SU-DHL-6 (cell line): ENCODE measurements around the gene ANO6.

ENCODE experiments used
- H2AFZ ChIP-seq: fragments of 200-600 bp; sonication (generic); 2 replicates; pipeline ENCODE4 v1.6.1; 2014; ENCODE audit warnings: low read depth, mild to moderate bottlenecking, moderate library complexity, mixed read lengths, antibody characterized with exemption, low read length; ENCODE audit not compliant: severe bottlenecking
- H3F3A ChIP-seq: fragments of 200-600 bp; shearing (Covaris generic); 2 replicates; pipeline ENCODE4 v1.6.0; 2016; ENCODE audit warnings: antibody characterized with exemption, mild to moderate bottlenecking; ENCODE audit not compliant: insufficient read depth
- H3K27ac ChIP-seq: fragments of 200-600 bp; sonication (generic); 2 replicates; pipeline ENCODE4 v1.5.1; 2016; ENCODE audit warnings: low read depth, mild to moderate bottlenecking, low read length, moderate library complexity, mixed read lengths
- H3K27me3 ChIP-seq: fragments of 200-600 bp; sonication (generic), shearing (Covaris generic); 2 replicates; pipeline ENCODE4 v1.6.0; 2014; ENCODE audit warnings: mild to moderate bottlenecking, low read length
- H3K36me3 ChIP-seq: fragments of 200-600 bp; sonication (generic); 2 replicates; pipeline ENCODE4 v1.6.1; 2014; ENCODE audit warnings: mild to moderate bottlenecking, low read length, mixed read lengths
- H3K4me2 ChIP-seq: fragments of 300-600, 200-600 bp; shearing (Covaris generic), sonication (generic); 2 replicates; pipeline ENCODE4 v1.6.0; 2014; ENCODE audit warnings: low read length, low read depth, mild to moderate bottlenecking; ENCODE audit not compliant: poor library complexity, severe bottlenecking
- H3K4me3 ChIP-seq: fragments of 200-600 bp; sonication (generic); 2 replicates; pipeline ENCODE4 v1.5.1; 2014; ENCODE audit warnings: antibody characterized with exemption, low read length, mild to moderate bottlenecking, mixed read lengths; ENCODE audit not compliant: insufficient read depth, poor library complexity, severe bottlenecking
- H3K79me2 ChIP-seq: fragments of 200-600 bp; sonication (generic); 2 replicates; pipeline ENCODE4 v1.6.1; 2014; ENCODE audit warnings: mild to moderate bottlenecking, low read length, moderate library complexity; ENCODE audit not compliant: insufficient read depth
- H3K9ac ChIP-seq: fragments of 200-600 bp; sonication (generic); 2 replicates; pipeline ENCODE4 v1.7.0; 2014; ENCODE audit warnings: mild to moderate bottlenecking, low read length
- H3K9me2 ChIP-seq: fragments of 200-600 bp; sonication (generic); replicated peaks from 2 replicates; pipeline ENCODE4 v1.6.1; 2014; ENCODE audit warnings: low read length; ENCODE audit not compliant: insufficient read depth
- H3K9me3 ChIP-seq: fragments of 200-600 bp; sonication (generic); 2 replicates; pipeline ENCODE4 v1.6.1; 2014; ENCODE audit warnings: low read length, mixed read lengths; ENCODE audit not compliant: insufficient read depth
- H4K20me1 ChIP-seq: fragments of 200-600 bp; sonication (generic); 2 replicates; pipeline ENCODE4 v1.6.1; 2014; ENCODE audit warnings: low read depth, mild to moderate bottlenecking, antibody characterized with exemption, low read length, moderate library complexity, mixed read lengths
- EZH2phosphoT487 ChIP-seq: fragments of 200-600 bp; sonication (generic), shearing (Covaris generic); conservative IDR thresholded peaks from 2 replicates; pipeline ENCODE4 v1.6.1; 2018; ENCODE audit warnings: mild to moderate bottlenecking, antibody characterized with exemption, low read length, moderate library complexity, mixed read lengths
- TF ChIP-seq, protein P1 (sequence below): fragments of 200-600 bp; sonication (generic); IDR thresholded peaks from one replicate; pipeline ENCODE4 v1.5.1; 2017; ENCODE audit warnings: antibody characterized with exemption, mild to moderate bottlenecking, low read length, moderate library complexity; ENCODE audit not compliant: insufficient read depth, poor library complexity, severe bottlenecking

ANO6 gene

DNA sequence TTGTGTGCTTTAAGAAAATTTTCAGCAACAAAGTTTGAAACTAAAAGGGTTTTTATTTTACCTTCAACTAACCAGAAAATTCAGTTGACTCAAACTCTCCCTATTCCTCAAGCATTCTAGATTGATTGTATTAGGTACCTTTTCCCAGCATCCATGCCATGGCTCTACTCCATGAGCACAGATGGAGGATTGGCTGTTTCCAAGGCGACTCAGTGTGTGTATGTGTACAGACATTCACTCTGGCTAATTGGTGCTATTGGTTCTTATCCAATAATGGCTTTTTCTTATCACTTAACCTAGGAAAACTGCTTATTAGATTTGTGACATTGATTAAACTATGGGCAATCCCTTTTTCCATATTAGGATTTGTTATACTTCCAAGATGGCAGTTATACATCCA is 202.6 kb downstream of the ANO6 start:
- Histone ChIP-seq H3K27me3 (no peaks in the 10 kb centered on the region), H3F3A (no peaks in the 10 kb centered on the region), H3K4me2 (no peak overlapping the region), H3K36me3 (no peaks in the 10 kb centered on the region), H3K27ac (no peak overlapping the region), H2AFZ (no peak overlapping the region), H4K20me1 (no peaks in the 10 kb centered on the region), H3K9me2 (no peaks in the 10 kb centered on the region), H3K9me3 (no peaks in the 10 kb centered on the region), H3K79me2 (no peaks in the 10 kb centered on the region), H3K4me3 (no peak overlapping the region), H3K9ac (no peak overlapping the region)
- TF ChIP-seq, protein P1, sequence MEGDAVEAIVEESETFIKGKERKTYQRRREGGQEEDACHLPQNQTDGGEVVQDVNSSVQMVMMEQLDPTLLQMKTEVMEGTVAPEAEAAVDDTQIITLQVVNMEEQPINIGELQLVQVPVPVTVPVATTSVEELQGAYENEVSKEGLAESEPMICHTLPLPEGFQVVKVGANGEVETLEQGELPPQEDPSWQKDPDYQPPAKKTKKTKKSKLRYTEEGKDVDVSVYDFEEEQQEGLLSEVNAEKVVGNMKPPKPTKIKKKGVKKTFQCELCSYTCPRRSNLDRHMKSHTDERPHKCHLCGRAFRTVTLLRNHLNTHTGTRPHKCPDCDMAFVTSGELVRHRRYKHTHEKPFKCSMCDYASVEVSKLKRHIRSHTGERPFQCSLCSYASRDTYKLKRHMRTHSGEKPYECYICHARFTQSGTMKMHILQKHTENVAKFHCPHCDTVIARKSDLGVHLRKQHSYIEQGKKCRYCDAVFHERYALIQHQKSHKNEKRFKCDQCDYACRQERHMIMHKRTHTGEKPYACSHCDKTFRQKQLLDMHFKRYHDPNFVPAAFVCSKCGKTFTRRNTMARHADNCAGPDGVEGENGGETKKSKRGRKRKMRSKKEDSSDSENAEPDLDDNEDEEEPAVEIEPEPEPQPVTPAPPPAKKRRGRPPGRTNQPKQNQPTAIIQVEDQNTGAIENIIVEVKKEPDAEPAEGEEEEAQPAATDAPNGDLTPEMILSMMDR: no peak
- no peak for TF ChIP-seq EZH2phosphoT487

DNA sequence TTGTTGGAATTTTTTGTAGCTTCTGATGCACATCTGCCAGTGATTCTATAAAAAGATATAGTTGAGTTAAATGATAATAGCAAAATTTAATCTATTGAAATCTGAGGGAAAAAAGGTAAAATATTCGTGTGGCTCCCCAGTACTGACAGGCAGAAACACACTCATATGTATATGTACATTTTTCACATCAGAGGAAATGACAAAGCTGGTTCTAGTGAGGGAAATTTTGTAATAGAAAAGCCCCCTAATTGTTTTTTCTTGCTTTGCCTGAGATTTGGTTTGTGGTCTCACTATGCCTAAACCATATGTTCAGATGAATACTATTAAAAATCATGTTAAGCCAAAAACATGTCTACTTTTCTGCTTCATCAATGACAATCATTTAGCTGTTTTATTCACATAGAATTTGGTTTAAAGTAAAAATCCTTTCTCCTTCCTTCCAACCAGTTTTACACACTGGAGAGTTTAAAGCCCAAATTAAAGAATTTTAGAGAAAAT is 203.5 kb downstream of the ANO6 start:
- Histone ChIP-seq H3K4me2 (no peak overlapping the region), H3K4me3 (no peak overlapping the region), H3K79me2 (no peaks in the 10 kb centered on the region), H3K36me3 (no peaks in the 10 kb centered on the region), H3K27me3 (no peaks in the 10 kb centered on the region), H3K27ac (no peak overlapping the region), H3K9me3 (no peaks in the 10 kb centered on the region), H3K9me2 (no peaks in the 10 kb centered on the region), H2AFZ (no peak overlapping the region), H3F3A (no peaks in the 10 kb centered on the region), H3K9ac (no peak overlapping the region), H4K20me1 (no peaks in the 10 kb centered on the region)
- TF ChIP-seq EZH2phosphoT487: no peak
- TF ChIP-seq, protein P1: no peak

DNA sequence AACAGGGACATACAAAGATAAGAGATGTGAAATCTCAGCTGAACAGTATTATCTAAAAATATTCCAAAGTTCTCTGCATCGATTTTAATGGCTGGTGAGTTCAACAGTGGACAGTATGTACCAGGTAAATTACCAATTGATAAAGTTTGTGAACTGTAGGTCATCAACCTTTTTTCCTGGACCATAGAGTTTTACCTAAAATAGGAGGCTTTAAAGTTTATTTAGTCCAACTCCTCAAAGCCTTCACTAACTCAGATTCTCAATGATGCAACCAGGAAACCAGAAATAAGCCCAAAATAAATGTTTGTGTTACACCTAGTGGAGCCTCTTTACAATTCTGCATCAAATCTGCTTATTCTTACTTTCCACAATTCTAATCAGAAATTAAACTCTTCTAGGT is 205.8 kb downstream of the ANO6 start:
- no peaks in the 10 kb centered on the region for H3K9me3 ChIP-seq
- H3K27me3 ChIP-seq: no peaks in the 10 kb centered on the region
- no peak overlapping the region for H3K9ac ChIP-seq
- no peak overlapping the region for H3K27ac ChIP-seq
- H2AFZ ChIP-seq: no peak overlapping the region
- H4K20me1 ChIP-seq: no peaks in the 10 kb centered on the region
- no peaks in the 10 kb centered on the region for H3K79me2 ChIP-seq
- no peaks in the 10 kb centered on the region for H3F3A ChIP-seq
- no peak overlapping the region for H3K4me2 ChIP-seq
- no peaks in the 10 kb centered on the region for H3K9me2 ChIP-seq
- H3K36me3 ChIP-seq: no peaks in the 10 kb centered on the region
- H3K4me3 ChIP-seq: no peak overlapping the region
- no peak for TF ChIP-seq EZH2phosphoT487
- TF ChIP-seq, protein P1: no peak

DNA sequence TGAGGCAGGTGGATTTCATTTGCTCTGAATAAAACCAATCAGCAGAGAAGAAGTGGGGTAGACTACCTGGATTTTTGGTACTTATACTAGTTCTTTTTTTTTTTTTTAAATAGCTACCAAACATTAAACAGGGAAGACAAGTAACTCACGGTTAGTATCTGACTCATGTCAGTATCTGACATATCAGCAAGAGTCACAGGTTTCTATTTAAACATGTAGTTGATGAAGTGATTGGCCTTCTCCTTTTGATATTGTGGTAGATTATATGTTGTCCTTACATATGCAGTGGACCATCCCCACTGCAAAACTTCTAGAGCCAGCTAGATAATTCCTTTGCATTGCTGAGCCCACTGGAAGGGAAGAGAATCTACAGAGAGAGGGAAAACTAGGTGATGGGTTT is 208.0 kb downstream of the ANO6 start:
- Histone ChIP-seq H3K4me3 (no peak overlapping the region), H3K27me3 (no peaks in the 10 kb centered on the region), H3K9me2 (no peaks in the 10 kb centered on the region), H3F3A (no peaks in the 10 kb centered on the region), H3K79me2 (no peaks in the 10 kb centered on the region), H3K36me3 (no peaks in the 10 kb centered on the region), H3K9me3 (no peaks in the 10 kb centered on the region), H3K9ac (no peak overlapping the region), H4K20me1 (no peaks in the 10 kb centered on the region), H2AFZ (no peak overlapping the region), H3K27ac (no peak overlapping the region), H3K4me2 (no peak overlapping the region)
- no peak for TF ChIP-seq EZH2phosphoT487
- TF ChIP-seq, protein P1: no peak
